PFSK-1 (cell line): Measurements from ENCODE around the gene MUC12.

Experiments
- FOXP2 ChIP-seq: optimal IDR thresholded peaks from 2 replicates; pipeline ENCODE3; 2011; ENCODE audit warnings: borderline replicate concordance, control low read depth, inconsistent platforms; ENCODE audit not compliant: insufficient read depth; ENCODE audit errors: extremely low read length, extremely low read depth
- POLR2AphosphoS5 ChIP-seq: IDR thresholded peaks from 2 replicates; pipeline ENCODE4 v1.6.1; 2012; ENCODE audit warnings: low read depth, mild to moderate bottlenecking, control low read depth, low read length, moderate library complexity
- SIN3A ChIP-seq: IDR thresholded peaks from 2 replicates; pipeline ENCODE4 v1.6.1; 2012; ENCODE audit warnings: mild to moderate bottlenecking, low read length, moderate library complexity, borderline replicate concordance; ENCODE audit not compliant: insufficient read depth
- TAF1 ChIP-seq: IDR thresholded peaks from 2 replicates; pipeline ENCODE4 v1.6.1; 2012; ENCODE audit warnings: low read length, control low read depth, borderline replicate concordance; ENCODE audit not compliant: insufficient read depth
- TF ChIP-seq, protein P1 (sequence below), 2 experiments: IDR thresholded peaks; 2 replicates each; pipeline versions ENCODE4 v1.6.1 to v1.8.0; 2011 to 2012; ENCODE audit warnings: low read depth in 2 of 2, low read length in 2 of 2, control low read depth in 1 of 2, inconsistent platforms in 1 of 2, mild to moderate bottlenecking in 1 of 2, moderate library complexity in 1 of 2; ENCODE audit not compliant: insufficient read depth in 1 of 2

The MUC12 gene

DNA sequence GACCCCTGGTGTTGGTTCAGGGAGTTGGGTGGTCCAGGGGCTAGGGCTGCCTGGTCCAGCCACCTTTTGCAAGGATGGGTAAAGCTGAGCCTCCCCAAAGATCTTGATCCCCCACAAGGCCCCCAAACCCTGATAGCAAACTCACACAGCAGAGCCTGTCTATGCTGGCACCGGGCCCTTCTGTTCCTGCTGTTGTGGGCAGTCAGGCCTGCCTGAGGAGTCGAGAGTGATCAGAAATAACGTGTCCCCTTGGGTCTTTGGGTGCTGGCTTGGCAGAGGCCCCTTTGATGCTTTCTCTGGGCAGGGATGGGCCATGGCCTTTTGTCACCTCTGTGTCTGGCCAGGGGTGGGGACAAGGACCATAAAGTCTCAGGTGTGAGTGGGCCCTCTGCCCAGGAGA, 715 bp upstream of the MUC12 start:
- TF ChIP-seq, protein P1, sequence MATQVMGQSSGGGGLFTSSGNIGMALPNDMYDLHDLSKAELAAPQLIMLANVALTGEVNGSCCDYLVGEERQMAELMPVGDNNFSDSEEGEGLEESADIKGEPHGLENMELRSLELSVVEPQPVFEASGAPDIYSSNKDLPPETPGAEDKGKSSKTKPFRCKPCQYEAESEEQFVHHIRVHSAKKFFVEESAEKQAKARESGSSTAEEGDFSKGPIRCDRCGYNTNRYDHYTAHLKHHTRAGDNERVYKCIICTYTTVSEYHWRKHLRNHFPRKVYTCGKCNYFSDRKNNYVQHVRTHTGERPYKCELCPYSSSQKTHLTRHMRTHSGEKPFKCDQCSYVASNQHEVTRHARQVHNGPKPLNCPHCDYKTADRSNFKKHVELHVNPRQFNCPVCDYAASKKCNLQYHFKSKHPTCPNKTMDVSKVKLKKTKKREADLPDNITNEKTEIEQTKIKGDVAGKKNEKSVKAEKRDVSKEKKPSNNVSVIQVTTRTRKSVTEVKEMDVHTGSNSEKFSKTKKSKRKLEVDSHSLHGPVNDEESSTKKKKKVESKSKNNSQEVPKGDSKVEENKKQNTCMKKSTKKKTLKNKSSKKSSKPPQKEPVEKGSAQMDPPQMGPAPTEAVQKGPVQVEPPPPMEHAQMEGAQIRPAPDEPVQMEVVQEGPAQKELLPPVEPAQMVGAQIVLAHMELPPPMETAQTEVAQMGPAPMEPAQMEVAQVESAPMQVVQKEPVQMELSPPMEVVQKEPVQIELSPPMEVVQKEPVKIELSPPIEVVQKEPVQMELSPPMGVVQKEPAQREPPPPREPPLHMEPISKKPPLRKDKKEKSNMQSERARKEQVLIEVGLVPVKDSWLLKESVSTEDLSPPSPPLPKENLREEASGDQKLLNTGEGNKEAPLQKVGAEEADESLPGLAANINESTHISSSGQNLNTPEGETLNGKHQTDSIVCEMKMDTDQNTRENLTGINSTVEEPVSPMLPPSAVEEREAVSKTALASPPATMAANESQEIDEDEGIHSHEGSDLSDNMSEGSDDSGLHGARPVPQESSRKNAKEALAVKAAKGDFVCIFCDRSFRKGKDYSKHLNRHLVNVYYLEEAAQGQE (IDR thresholded peaks at IDR 0.05; ENCODE audit: insufficient read depth in 1 of 2, low read depth in 2 of 2, low read length in 2 of 2), result no peak
- TF ChIP-seq POLR2AphosphoS5, result no peak
- no peak for TF ChIP-seq FOXP2
- TF ChIP-seq TAF1, result no peak
- no peak for TF ChIP-seq SIN3A

DNA sequence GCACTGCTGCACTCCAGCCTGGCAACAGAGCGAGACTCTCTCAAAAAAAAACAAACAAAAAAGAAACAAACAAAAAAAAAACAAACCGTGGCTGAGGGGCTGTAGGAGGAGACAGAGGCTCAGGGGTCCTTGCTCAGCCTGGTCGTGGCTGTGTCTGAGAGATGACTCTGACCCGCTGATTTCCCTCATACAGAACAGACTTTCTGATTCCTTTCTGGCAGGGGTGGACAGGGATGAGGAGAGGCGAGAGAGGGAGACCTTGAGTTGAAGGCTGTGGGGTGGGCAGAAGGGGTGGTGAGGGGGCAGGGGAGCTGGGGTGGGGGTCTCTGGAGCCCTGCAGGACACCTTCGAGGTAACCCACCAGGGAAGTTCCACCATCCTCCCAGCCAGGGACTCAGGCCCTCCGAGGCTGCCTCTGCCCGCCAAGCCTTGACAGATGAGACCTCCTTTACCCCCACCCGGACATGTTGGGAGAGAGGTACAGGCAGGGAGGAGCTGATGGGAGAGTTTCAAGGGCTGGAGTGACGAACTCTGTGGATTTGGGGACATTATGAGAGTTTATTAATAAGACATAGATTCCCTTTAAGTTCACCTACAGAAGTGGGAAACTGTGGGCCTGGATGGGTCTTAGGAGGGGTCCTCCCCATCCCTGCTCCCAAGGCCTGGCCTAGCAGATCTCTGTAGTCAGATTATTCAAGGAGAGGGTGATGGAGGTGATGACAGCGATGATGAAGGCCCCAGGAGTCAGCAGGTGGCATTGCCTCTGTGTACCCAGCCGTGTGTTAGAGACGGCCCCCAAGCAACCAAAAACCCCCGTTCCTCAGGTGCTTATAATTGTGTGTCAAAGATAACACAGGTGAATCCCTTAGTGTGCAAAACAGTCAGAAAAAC, 2.0 kb downstream of the MUC12 start:
- no peak for TF ChIP-seq SIN3A
- TF ChIP-seq POLR2AphosphoS5, result no peak
- no peak for TF ChIP-seq TAF1
- TF ChIP-seq, protein P1 (IDR thresholded peaks at IDR 0.05; ENCODE audit: insufficient read depth in 1 of 2, low read depth in 2 of 2, low read length in 2 of 2), result no peak
- TF ChIP-seq FOXP2, result no peak

DNA sequence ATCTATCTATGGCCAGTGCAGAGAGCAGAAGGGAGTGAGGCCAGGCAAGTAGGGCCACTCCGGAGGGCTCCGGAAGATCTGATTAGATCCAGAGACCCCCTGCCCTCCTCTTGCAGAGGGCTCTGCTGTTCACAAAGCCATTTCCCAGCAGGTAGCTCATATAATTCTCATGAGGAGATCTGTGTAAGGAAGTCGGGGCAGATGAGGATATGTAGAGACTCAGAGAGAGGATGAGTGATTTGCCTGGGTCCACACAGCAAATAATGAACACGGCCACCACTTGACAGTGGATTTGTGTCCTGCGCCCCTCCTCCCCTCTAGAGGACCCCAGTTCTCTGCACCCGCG, 2.6 kb downstream of the MUC12 start:
- TF ChIP-seq SIN3A (no peak), POLR2AphosphoS5 (no peak), FOXP2 (no peak), TAF1 (no peak)
- TF ChIP-seq, protein P1 (IDR thresholded peaks at IDR 0.05; ENCODE audit: insufficient read depth in 1 of 2, low read depth in 2 of 2, low read length in 2 of 2), result no peak

DNA sequence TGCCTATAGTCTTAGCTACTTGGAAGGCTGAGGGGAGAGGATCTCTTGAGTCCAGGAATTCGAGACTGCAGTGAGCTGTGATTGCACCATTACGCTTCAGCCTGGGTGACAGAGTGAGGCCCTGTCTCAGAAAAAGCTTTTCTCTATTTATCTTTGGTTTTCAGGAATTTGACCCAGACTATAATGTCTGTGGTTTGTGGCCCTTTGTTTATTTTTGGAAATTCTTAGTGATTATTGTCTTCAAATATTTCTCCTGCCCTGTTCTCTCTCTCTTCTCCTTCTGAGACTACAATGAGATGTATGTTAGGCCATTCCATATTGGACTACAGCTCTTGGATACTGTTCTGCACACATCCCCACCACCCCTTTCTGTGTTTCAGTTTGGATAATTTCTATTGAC, 4.7 kb downstream of the MUC12 start:
- TF ChIP-seq FOXP2 (no peak), SIN3A (no peak), TAF1 (no peak), POLR2AphosphoS5 (no peak)
- TF ChIP-seq, protein P1 (IDR thresholded peaks at IDR 0.05; ENCODE audit: insufficient read depth in 1 of 2, low read depth in 2 of 2, low read length in 2 of 2), result no peak

DNA sequence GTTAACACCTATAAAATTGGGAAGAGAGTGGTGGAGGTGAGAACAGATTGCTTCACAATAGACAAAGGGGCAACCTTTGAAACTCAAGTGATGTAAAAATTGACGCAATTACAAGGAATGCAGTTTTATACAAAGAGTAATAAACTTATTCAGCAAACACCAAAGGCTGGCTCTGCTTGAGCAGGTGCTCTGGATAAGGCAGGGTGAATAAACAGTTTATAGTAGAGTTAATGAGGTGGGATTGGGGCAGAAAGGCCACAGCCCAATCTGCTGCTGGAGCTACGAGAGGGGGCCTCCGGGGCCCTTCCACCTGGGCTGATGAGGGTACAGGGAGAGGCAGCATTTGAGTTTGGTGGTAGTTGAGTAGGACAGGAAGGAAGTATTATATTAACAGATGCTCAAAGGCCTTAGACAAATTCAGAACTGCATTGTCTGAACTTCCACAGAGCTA, 6.0 kb downstream of the MUC12 start:
- no peak for TF ChIP-seq SIN3A
